C1 segment of cervical spinal cord (tissue), 14 donors: Measurements from ENCODE around the gene MRPL20.
"Not testable (repeated sequence)": the region's sequence is repeated elsewhere in the genome, so short reads cannot be mapped to it uniquely, and the experiment has no call there.

Experiments
- DNase-seq, 14 donors: peaks; one replicate each; lab custom pipeline; 2025; lab: John Stamatoyannopoulos, UW

Gene MRPL20

DNA sequence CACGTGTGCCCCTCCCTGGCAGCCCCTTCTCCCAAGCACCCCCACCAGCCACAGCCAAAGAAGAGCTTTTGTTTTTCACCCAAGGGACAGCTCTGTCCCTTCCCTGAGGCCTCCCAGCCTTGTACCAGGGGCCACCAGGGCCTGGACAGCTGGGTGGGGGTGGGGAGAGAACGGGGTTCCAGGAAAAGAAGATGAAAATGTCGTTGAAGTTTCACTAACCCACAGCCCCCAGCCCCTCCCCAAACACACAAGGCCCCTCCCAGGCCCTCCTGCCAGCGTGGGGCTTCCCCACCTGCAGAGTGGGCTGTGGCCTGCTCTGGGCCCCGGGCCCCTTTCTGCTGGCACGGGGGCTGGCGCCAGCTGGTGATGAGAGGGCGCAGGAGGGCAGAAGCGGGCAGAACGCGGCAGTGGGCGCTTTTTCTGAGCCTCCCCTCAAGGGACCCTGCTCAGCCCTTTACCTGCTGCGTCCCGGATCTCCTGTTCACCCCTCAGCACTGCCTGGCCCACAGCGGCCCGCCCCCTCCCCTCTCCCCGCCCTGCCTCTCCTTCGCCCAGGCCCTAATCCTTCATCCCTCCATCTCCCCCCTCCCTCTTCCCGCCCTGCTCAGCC lies 19.5 kb upstream of the MRPL20 start:
- DNase-seq = peak in 10 of 14 donors; percentile 35 to 86 (median 71)

DNA sequence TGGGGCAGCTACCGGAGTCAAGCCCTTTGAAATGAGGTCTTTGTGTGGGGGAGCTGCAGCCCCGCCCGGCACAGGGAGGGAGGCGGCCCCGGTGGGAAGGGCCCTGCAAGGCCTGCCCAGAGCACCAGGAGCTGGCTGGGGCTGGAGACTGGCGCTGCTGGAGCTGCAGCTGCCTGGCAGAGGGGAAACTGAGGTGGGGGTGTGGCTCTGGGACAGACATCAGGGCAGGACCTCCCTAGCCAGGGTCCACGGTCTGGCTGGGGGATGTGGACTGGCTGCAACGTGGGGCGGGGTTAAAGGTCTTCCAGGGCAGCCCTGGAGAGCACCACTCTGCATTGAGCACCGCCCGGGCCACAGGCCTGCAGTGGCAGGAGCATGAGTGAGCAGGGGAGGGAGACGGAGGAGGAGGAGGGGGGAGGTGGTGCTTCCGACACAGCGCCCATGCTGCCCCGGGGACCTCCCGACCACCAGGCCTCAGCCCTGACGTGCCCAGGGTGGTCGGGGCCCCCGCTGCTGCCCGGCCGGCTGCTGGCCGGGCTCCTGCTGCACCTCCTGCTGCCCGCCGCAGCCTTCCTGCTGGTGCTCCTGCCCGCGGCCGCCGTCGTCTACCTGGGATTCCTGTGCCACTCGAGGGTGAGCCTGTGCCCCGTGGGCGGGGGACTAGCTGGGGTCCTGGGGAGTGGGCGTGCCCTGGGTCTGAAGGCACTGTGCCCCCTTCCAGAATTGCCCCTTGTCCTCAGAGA lies 18.8 kb upstream of the MRPL20 start:
- DNase-seq = peak in 12 of 14 donors; percentile 15 to 83 (median 64)

DNA sequence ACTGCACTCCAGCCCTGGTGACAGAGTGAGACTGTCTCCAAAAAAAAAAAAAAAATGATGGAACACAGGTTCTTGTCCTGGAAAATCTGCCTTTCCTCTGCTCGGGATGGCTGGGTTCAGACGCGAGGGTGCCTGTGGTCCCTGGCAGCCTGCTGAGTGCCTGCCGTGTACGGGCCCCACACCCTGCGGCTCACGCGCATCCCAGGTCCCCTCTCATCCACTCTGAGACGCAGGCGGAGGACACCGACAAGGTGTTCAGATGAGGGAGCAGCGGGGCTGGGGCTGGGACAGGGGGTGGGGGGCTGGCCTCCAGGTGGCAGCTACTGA lies 18.3 kb upstream of the MRPL20 start:
- DNase-seq = no peak

DNA sequence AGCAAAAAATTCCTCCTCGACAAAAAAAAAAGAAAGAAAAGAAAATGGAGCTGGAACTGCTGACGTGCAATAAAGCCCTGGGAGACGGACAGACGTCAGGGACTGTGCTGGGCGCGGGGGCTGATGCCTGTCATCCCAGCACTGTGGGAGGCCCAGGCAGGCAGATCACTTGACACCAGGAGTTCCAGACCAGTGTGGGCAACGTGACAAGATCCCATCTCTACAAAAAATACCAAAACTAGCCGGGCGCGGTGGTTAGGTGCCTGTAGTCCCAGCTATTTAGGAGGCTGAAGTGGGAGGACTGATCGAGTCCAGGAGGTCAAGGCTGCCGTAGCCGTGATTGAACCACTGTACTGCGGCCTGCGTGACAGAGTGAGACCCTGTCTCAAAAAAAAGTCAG lies 17.6 kb upstream of the MRPL20 start:
- no peak for DNase-seq

DNA sequence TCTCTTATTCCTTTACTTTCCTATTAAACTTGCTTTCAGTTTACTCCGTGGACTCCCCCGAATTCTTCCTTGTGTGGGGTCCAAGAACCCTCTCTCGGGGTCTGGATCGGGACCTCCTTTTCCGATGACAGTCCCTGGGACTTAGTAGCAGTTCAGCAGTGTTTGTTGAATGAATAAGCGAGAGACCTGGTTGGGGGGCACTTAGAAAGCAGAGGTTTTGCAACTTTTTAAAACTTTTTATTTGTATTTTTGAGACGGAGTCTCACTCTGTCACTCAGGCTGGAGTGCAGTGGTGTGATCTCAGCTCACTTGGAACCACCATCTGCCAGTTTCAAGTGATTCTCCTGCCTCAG lies 16.1 kb upstream of the MRPL20 start:
- no peak for DNase-seq

DNA sequence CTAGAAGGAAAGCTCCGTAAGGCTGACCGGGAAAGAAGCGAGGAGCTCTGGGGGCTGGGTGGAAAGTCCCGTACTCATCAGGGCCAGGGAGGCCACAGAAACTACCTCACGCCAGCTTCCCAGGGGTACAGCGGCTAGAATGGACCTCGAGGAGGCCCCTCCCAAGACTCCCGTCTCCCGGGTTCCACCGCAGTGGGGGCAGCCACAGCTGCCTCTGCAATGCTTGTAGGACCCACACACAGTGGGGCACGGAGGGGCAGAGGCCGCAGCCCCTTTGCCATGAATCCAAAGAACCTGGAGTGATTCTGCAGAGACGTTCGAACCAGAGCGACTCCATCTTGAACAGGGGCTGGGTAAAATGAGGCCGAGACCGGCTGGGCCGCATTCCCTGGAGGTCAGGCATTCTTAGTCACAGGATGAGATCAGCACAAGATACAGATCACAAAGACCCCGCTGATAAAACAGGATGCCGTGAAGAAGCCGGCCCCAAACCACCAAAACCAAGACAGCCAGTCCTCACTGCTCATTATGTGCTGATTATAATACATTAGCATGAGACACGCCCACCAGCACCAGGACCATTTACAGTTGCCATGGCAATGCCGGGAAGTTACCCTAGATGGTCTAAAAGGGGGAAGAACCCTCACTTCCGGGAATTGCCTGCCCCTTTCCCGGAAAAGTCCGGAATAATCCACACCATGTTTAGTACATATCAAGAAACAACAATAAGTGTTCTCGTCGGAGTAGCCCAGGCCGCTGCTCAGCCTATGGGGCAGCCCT lies 15.6 kb upstream of the MRPL20 start:
- no peak for DNase-seq

DNA sequence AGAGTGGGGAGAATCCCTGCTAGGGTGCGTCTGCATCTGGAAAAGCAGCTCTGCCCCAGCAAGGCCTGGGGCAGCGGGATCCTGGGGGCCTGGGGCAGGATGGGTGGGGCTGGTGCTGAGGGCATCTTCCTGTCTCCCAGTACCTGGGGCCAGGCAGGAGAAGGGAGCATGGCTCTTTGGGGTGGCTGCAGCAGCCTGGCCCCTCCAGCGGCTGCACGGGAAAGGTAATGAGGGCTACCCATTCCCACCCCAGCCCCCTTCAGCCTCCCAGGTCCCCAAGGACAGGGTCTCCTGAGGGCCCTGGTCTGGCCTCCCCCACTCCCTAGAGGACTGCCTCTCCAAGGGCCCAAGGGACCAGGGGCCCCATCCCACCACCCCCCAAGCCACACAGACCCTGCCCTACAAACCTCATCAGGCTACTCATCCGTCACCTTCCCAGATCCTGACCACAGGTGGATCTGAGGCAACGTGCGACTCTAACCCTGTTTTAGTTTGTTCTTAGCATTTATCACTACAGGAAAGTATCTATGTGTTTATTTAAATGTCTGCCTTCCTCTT lies 14.9 kb upstream of the MRPL20 start:
- no peak for DNase-seq

DNA sequence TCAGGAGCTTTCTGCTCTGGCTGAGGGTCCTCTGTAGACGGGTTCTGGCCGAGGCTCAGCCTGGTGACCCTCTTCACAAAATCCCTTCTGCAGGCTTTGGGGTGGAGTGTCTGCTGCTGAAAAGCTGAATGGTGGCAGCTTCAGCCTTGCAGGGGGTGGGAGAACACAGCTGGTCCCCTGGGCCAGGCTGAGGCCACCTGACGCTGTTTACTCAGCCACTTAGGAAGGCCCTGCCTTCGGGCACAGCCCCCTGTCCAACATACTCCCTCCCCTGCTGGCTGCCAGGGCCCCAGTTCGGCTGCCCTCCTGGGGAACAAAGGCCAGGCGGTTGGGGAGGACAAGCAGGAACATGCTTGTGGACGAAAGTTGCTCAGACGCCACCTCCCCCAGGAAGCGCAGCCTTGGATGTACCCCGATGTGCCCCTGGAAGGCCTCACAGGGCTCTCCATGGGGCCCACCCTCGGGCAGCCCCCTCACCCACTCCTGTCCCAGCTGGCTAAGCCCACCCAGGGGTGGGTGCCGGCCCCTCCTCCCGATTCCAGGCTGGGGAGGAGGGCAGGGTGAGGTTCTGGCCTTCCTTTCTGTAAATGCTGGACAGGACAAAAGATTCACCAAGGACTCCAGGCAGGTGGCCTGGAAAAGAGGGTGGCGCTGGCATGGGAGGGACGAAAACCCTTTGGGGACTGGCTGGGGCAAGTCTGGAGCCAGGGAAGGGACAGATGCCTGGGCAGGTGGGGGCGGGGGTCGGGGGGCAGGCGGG lies 14.2 kb upstream of the MRPL20 start, which contains the start of gene ANKRD65:
ANKRD65 (minus strand) TSS at position 130 of the 760 bp plus-strand sequence. CDS start 271 bp downstream, outside the sequence.
- DNase-seq = peak in 9 of 14 donors; percentile 20 to 76 (median 42)

DNA sequence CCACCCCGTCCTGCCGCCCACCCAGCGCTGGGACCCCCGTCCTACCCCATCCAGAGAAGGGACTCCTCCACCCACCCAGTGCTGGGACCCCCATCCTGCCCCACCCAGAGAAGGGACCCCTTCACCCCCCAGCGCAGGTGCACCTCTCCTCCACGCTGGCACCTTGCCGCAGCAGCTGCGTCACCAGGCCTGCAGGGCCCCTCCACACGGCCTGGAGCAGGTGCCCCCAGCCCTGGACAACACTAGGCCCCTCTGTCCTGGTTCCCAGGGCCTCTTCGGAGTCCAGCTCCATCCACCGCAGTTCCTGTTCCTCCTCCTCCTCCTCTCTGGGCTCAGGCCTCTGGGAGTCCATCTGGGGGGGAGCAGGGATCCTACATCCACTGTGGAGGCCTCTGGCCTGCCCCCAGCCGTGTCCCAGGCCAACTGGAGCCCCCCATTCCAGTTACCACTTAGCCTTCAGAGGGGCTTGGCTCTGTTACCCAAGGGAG lies 13.6 kb upstream of the MRPL20 start:
- DNase-seq = no peak

DNA sequence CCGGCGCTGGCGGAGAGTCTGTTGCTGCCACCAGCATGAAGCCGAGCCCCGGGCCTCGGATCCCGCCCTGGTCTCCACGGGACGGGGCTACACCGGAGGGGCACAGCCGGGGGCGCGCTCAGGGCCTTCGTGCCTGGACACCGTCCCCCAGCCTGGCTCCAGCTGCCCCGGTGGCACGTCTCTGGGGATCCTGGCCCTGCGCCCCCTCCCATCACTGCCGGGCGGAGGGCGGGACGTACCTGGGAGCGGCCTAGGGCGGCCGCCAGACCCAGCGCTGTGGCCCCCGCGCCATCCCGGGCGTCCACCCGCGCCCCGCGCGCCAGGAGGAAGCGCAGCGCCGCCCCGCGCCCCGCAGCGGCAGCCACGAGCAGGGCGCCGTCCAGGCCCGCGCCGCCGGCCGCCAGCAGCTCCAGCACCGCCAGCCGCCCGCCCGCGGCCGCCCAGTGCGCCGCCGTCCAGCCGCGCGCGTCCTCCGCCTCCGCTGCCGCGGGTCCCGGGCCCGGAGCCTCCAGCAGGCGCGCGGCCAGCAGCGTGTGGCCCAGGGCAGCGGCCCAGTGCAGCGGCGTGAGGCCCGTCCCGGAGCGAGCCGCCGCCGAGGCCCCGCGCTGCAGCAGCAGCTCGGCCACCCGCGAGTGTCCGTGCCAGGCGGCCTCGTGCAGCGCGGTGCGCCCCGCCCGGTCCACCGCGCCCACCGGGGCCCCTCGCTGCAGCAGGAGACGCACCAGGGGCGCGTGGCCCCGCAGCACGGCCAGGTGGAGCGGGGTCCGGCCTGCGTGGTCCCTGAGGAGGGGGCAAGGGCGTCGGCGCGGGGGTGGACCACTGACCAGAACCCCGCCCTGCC lies 12.9 kb upstream of the MRPL20 start:
- peak in 4 of 14 donors; percentile 31 to 62 (median 36) for DNase-seq

DNA sequence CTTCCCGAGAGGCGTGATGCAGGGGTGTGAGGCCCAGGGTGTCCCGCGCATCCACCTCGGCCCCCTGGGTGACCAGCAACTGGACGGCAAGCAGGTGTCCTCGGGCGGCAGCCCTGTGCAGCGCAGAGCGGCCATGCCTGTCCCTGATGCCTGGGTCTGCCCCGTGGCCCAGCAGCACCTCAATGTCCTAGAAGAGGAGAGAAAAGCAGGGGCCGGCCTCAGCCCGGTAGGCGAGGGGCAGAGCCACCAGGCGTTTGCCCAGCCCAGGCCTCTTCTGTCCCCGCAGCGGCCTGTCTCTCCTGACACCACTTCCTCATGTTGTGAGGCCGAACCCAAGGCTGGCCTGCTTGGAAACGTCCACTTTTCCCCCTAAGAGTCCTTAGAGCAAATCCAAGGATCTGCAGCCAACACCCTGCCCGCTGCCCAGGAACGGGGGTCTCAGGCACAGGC lies 12.3 kb upstream of the MRPL20 start:
- no peak for DNase-seq

DNA sequence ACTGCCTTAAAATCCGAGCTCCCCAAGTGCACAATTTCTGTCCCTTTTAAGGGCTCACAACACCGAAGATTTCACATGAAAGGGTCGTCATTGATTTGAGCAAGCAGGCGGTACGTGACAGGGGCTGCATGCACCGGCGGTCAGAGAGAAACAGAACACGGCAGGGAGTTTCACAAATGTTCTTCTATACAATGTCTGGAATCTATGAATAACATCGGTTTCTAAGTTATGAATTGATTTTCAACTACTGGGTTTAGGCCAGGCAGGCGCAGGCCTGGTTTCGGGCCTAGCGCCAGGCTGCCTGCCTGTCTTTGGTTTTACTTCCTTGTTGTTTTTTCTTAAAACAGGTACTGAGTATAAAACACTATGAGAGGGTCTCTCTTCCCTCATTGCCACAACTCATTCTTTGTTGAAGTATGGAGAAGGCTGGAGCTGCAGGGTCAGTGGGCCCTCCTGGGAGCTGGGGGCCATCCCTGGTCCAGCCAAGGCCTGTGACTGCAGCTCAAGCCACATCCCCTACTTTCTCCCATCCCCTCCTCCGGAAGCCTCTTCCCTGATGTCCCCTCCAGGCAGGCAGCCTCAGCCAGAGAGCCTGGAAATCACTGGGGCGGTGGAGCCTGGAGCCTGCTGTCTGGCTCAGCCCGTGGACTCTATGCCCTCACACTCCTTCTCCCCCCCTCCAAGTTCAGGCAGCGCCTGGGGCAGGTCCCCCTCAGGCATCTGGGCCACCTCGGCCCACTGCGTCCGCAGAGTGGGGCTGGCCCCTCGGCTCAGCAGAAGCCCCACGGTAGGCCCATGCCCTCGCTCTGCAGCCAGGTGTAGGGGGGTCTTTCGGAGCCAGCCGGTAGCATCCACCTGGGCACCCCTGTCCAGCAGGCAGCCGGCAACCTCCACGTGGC lies 11.6 kb upstream of the MRPL20 start:
- DNase-seq = no peak

DNA sequence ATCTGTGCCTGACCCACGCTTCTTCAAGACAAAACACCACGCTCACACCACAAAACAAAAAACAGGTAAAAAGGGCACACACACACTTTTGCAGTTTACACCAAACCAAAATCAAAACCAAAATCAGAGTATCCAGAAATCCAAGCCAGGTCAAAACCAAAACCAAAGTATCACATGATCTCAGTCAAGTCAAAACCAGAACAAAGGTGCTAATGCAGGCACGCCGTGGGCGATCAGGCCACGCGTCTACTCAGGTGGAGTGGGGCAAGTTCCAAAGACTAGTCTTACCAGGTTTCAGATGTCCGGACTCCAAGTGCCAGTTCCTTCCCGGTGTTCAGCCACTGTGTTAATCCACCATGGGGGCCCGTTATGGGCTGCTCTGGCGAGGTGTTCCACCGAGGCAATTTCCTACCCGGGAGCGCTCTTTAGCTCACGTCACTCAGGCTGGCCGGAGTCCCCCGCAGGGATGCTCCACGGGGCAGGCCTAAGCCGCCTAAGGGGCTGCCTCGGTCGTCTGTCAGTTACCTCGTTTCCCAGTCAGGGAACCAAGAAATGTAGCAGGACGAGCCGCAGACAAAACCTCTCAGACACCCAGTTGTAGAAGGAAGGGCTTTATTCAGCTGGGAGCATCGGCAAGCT lies 10.9 kb upstream of the MRPL20 start:
- peak in 1 of 14 donors; percentile 11 for DNase-seq

DNA sequence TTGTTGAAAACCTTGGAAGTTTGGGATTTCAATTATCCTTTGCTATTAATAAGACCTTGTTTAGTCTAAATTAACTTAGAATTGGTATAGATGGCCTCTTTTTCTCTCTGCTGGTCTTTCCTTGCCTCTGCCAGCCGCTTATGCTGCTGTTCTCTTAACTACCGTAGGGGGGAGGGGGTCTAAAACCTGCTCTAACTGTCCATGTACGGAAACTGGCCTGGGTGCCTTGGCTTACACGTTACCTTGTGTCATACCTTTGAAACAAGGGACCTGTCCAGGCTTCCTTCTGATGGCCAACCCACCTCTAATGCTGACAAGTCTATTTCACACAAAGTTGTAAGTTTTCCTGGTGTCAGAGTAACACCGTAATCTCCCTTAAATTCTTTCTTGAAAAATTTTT lies 10.3 kb upstream of the MRPL20 start:
- not testable (repeated sequence) for DNase-seq

DNA sequence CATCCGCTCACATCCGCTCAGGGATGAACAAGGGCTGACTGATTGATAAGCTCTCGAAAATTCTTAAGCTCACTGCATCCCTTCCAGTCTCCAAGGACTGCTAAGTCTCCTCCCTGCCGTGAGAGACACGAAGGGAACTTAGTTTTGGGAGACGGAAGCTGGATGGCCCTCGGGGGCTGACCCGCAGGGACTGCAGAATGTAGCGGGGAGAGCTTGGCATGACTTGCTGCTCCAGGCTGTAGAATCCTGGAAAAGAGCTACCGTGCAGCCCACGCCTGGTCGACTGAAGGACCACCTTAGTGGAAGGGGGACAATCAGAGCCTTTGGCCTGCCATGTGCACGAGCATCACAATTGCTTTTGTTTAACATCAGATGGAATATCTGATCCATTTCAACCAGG lies 8.7 kb upstream of the MRPL20 start:
- no peak for DNase-seq

DNA sequence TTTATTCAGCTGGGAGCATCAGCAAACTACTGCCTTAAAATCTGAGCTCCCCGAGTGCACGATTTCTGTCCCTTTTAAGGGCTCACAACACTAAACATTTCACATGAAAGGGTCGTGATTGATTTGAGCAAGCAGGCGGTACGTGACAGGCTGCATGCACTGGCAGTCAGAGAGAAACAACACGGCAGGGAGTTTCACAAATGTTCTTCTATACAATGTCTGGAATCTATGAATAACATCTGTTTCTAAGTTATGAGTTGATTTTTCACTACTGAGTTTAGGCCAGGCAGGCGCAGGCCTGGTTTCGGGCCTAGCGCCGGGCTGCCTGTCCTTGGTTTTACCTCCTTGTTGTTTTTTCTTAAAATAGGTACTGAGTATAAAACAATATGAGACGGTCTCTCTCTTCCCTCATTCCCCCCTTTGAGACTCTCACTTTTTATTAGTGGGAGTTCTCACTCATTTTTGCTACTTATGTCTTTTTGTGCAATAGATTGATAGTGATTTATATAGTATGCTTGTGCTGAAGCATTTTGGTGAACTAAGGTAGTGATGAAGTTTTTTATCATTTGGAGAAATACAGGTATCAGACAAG lies 5.3 kb upstream of the MRPL20 start:
- DNase-seq = not testable (repeated sequence)

DNA sequence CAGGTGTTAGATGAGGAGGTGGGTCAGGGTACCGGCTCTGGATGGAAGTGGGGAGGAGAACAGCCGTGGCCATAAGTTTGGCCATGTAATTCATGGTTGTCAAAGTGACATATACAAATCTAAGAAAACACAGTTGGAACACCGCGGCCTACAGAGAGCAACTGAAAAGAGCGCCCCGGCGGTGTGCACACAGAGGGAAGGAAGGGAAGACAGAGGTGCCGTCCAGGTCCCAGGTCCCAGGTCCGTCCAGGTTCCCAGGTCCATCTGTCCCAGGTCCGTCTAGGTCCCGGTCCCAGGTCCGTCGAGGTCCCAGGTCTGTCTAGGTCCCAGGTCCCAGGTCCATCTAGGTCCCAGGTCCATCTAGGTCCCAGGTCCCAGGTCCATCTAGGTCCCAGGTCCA lies 4.5 kb upstream of the MRPL20 start:
- DNase-seq = no peak

DNA sequence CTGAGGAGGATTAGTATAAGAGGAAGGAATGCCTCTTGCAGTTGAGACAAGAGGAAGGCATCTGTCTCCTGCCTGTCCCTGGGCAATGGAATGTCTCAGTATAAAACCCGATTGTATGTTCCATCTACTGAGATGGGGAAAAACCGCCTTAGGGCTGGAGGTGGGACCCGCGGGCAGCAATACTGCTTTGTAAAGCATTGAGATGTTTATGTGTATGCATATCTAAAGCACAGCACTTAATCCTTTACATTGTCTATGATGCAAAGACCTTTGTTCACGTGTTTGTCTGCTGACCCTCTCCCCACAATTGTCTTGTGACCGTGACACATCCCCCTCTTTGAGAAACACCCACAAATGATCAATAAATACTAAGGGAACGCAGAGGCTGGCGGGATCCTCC lies 3.1 kb upstream of the MRPL20 start:
- not testable (repeated sequence) for DNase-seq
